ENCODE data around the gene ALG9.

DNA sequence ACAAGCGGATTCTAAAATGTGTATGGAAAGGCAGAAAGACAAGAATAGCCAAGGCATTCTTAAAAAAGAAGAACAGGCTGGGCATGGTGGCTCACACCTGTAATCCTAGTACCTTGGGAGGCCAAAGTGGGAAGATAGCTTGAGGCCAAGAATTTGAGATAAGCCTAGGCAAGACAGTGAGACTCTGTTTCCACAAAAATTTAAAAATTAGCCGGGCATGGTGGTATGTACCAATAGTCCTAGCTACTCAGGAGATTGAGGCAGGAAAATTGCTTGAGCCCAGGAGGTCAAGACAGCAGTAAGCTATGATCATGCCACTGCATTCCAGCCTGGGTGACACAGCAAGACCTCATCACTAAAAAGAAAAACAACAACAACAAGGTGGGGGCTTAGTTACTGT is 59.2 kb downstream of the ALG9 start:
- TF ChIP-seq CTCF (IDR thresholded peaks at IDR 0.05) (no peak), CREM (CRISPR knock-in tag; IDR thresholded peaks at IDR 0.05) (no peak), STAT6 (CRISPR knock-in tag; conservative IDR thresholded peaks at IDR 0.05; ENCODE audit: low read depth) (no peak), ATF2 (CRISPR knock-in tag; IDR thresholded peaks at IDR 0.05; ENCODE audit: borderline replicate concordance, low read depth) (no peak), FOXK1 (CRISPR knock-in tag; IDR thresholded peaks at IDR 0.05) (no peak), ZNF219 (CRISPR knock-in tag; IDR thresholded peaks at IDR 0.05; ENCODE audit: borderline replicate concordance) (no peak), PRDM15 (CRISPR knock-in tag; IDR thresholded peaks at IDR 0.05) (no peak), IRF2 (CRISPR knock-in tag; IDR thresholded peaks at IDR 0.05; ENCODE audit: borderline replicate concordance, low read depth) (no peak), ELF4 (CRISPR knock-in tag; IDR thresholded peaks at IDR 0.05; ENCODE audit: low read depth) (no peak), MYBL2 (CRISPR knock-in tag; IDR thresholded peaks at IDR 0.05) (no peak), TEAD4 (CRISPR knock-in tag; IDR thresholded peaks at IDR 0.05) (no peak)
- TF ChIP-seq, protein P1, sequence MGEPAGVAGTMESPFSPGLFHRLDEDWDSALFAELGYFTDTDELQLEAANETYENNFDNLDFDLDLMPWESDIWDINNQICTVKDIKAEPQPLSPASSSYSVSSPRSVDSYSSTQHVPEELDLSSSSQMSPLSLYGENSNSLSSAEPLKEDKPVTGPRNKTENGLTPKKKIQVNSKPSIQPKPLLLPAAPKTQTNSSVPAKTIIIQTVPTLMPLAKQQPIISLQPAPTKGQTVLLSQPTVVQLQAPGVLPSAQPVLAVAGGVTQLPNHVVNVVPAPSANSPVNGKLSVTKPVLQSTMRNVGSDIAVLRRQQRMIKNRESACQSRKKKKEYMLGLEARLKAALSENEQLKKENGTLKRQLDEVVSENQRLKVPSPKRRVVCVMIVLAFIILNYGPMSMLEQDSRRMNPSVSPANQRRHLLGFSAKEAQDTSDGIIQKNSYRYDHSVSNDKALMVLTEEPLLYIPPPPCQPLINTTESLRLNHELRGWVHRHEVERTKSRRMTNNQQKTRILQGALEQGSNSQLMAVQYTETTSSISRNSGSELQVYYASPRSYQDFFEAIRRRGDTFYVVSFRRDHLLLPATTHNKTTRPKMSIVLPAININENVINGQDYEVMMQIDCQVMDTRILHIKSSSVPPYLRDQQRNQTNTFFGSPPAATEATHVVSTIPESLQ (CRISPR knock-in tag; IDR thresholded peaks at IDR 0.05) = no peak

Measured in WTC11 (cell line).